ACHN (cell line): ENCODE results near the gene LUZP4.
"Not testable (repeated sequence)": the region's sequence is repeated elsewhere in the genome, so short reads cannot be mapped to it uniquely, and the experiment has no call there.

ENCODE experiments used
- DNase-seq: peaks from one replicate; pipeline ENCODE4 v3.0.0-alpha.2; 2015
- in situ Hi-C: cut with HindIII; loops from 2 replicates; pipeline ENCODE4 v1.10.0; 2017; ENCODE audit warnings: low sequenced_read_pairs, low pct_ligation_motif_present, low pct_unique_long_range_greater_than_20kb

LUZP4 gene

GRCh38 chrX:115330498-115331168 is 41.1 kb downstream of the LUZP4 start:
- peak; percentile 40 for DNase-seq
- in situ Hi-C loops, result no loop called here

GRCh38 chrX:115332832-115333231 is 43.3 kb downstream of the LUZP4 start:
- in situ Hi-C loops, result no loop called here
- no peak for DNase-seq

- DNase-seq, result no peak
- in situ Hi-C loops, result no loop called here
Observed at GRCh38 chrX:115333446-115333845, 43.9 kb downstream of the LUZP4 start.

GRCh38 chrX:115337491-115338144 is 48.1 kb downstream of the LUZP4 start:
- in situ Hi-C loops, result no loop called here

GRCh38 chrX:115339441-115340025 is 50.0 kb downstream of the LUZP4 start:
- in situ Hi-C loops, result no loop called here

More at GRCh38 chrX:115337491-115338144, 48.1 kb downstream of the LUZP4 start:
- no peak for DNase-seq

GRCh38 chrX:115341421-115341820 is 51.9 kb downstream of the LUZP4 start:
- DNase-seq, result no peak
- in situ Hi-C loops, result no loop called here

More at GRCh38 chrX:115339441-115340025, 50.0 kb downstream of the LUZP4 start:
- DNase-seq, result no peak

- peak; percentile 72 for DNase-seq
Observed at GRCh38 chrX:115344885-115345614, 55.5 kb downstream of the LUZP4 start.

GRCh38 chrX:115345615-115346014 is 56.1 kb downstream of the LUZP4 start:
- DNase-seq, result no peak
- in situ Hi-C loops, result no loop called here

More at GRCh38 chrX:115344885-115345614, 55.5 kb downstream of the LUZP4 start:
- in situ Hi-C loops, result no loop called here

GRCh38 chrX:115346738-115347137 is 57.2 kb downstream of the LUZP4 start:
- DNase-seq, in situ Hi-C loops: not testable (repeated sequence)

GRCh38 chrX:115348446-115349225 is 59.1 kb downstream of the LUZP4 start:
- in situ Hi-C loops, result no loop called here
- no peak for DNase-seq

GRCh38 chrX:115350711-115351381 is 61.3 kb downstream of the LUZP4 start:
- no peak for DNase-seq
- in situ Hi-C loops, result no loop called here

- in situ Hi-C loops, result no loop called here
- DNase-seq, result no peak
Observed at GRCh38 chrX:115356369-115356768, 66.9 kb downstream of the LUZP4 start.
